Thyroid gland (tissue), 4 donors: ENCODE measurements around the gene UBE2E2.
"Not testable (repeated sequence)": the region's sequence is repeated elsewhere in the genome, so short reads cannot be mapped to it uniquely, and the experiment has no call there.

Source experiments
- POLR2A ChIP-seq, 2 donors: fragments of 450-650 bp; IDR thresholded peaks; one replicate each; pipeline ENCODE4 v1.6.1; 2017; ENCODE audit warnings: antibody characterized with exemption in 2 of 2, mild to moderate bottlenecking in 2 of 2, moderate library complexity in 1 of 2
- TF ChIP-seq, protein P1 (sequence below), 6 experiments: fragments of 200-600 bp in 3 of 6; fragments of 450-650 bp in 3 of 6; sonication (generic) in 3 of 6; IDR thresholded peaks; one replicate each; pipeline ENCODE4 v1.5.1; 2016 to 2019; ENCODE audit warnings: antibody characterized with exemption in 6 of 6, mild to moderate bottlenecking in 2 of 6, inconsistent platforms in 1 of 6, moderate library complexity in 1 of 6

DNA sequence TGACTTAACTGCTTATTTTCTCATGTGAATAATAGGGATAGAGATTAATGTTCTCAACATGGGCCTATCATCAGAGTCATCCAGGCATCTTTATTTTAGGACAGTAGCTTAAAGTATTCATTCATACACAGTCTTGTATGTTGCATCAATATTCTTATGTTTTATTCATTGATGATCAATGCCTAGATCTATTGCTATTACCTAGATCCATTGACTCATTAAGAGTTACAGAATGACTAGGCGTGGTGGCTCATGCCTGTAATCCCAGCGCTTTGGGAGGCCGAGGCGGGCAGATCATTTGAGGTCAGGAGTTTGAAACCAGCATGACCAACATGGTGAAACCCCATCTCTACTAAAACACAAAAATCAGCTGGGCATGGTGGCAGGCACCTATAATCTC lies 26.3 kb upstream of the UBE2E2 start:
- not testable (repeated sequence) for TF ChIP-seq POLR2A (IDR thresholded peaks at IDR 0.05)
- TF ChIP-seq, protein P1, sequence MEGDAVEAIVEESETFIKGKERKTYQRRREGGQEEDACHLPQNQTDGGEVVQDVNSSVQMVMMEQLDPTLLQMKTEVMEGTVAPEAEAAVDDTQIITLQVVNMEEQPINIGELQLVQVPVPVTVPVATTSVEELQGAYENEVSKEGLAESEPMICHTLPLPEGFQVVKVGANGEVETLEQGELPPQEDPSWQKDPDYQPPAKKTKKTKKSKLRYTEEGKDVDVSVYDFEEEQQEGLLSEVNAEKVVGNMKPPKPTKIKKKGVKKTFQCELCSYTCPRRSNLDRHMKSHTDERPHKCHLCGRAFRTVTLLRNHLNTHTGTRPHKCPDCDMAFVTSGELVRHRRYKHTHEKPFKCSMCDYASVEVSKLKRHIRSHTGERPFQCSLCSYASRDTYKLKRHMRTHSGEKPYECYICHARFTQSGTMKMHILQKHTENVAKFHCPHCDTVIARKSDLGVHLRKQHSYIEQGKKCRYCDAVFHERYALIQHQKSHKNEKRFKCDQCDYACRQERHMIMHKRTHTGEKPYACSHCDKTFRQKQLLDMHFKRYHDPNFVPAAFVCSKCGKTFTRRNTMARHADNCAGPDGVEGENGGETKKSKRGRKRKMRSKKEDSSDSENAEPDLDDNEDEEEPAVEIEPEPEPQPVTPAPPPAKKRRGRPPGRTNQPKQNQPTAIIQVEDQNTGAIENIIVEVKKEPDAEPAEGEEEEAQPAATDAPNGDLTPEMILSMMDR (IDR thresholded peaks at IDR 0.05): not testable (repeated sequence)
